H1 (cell line): Measurements from ENCODE around the gene DKKL1. TPM values are rescaled to one million over a fixed set of nuclear protein-coding genes. Genes with fewer than 3 reads are reported as not detected.

Experiments
- CTCF ChIA-PET: fragments of 300-600 bp; sonication (Branson Sonifier 250); formaldehyde crosslinking; loops from one replicate; lab custom pipeline; 2021; ENCODE audit not compliant: partially characterized antibody; lab: Charles Lee
- POLR2A ChIA-PET: fragments of 300-600 bp; sonication (Branson Sonifier 250); formaldehyde crosslinking; loops from one replicate; lab custom pipeline; 2021; ENCODE audit warnings: inconsistent platforms; ENCODE audit not compliant: partially characterized antibody; lab: Charles Lee
- DNase-seq, 2 experiments: peaks; one replicate each; pipeline versions ENCODE4 v3.0.0 to v3.0.0-alpha.2; 2010 to 2022; ENCODE audit warnings: low spot score in 2 of 2, low read depth in 1 of 2, mixed read lengths in 1 of 2
- FAIRE-seq: peaks from 2 replicates; lab custom pipeline; 2011; peaks lifted over from hg19 to GRCh38; lab: Jason Lieb, UNC
- H2AFZ ChIP-seq: 2 replicates; pipeline ENCODE4 v1.8.1; 2012; ENCODE audit warnings: low read length, inconsistent platforms
- H2AK5ac ChIP-seq: 2 replicates; pipeline ENCODE4 v1.6.1; 2013; ENCODE audit warnings: low read depth, low read length
- H2BK120ac ChIP-seq: replicated peaks from 2 replicates; pipeline ENCODE3; 2013; ENCODE audit warnings: low read depth, low read length, inconsistent platforms
- H2BK12ac ChIP-seq: 2 replicates; pipeline ENCODE4 v1.6.1; 2013; ENCODE audit warnings: low read depth, low read length
- H2BK15ac ChIP-seq: 2 replicates; pipeline ENCODE4 v1.6.1; 2013; ENCODE audit warnings: low read length
- H2BK20ac ChIP-seq: 2 replicates; pipeline ENCODE4 v1.6.1; 2013; ENCODE audit warnings: low read length
- H2BK5ac ChIP-seq: 2 replicates; pipeline ENCODE4 v1.6.1; 2013; ENCODE audit warnings: low read depth, low read length
- H3K14ac ChIP-seq: 2 replicates; pipeline ENCODE4 v1.6.1; 2013; ENCODE audit warnings: inconsistent platforms; ENCODE audit not compliant: insufficient read length
- H3K18ac ChIP-seq: 2 replicates; pipeline ENCODE4 v1.6.1; 2013; ENCODE audit warnings: low read length; ENCODE audit errors: extremely low read depth
- H3K23ac ChIP-seq: 2 replicates; pipeline ENCODE4 v1.6.1; 2013; ENCODE audit warnings: inconsistent platforms; ENCODE audit not compliant: insufficient read length
- H3K23me2 ChIP-seq: 2 replicates; pipeline ENCODE4 v1.6.1; 2013; ENCODE audit warnings: low read depth, low read length
- H3K27ac ChIP-seq: 2 replicates; pipeline ENCODE4 v1.6.1; 2011; ENCODE audit warnings: low read depth, low read length, inconsistent platforms
- H3K27me3 ChIP-seq, 4 experiments: replicated peaks in 1 of 4; 1 replicate in 1 of 4; 2 replicates in 3 of 4; pipeline versions ENCODE4 v1.6.1 to v1.8.1; 2011 to 2013; ENCODE audit warnings: low read length in 3 of 4, mild to moderate bottlenecking in 3 of 4, inconsistent platforms in 2 of 4, mixed read lengths in 2 of 4, moderate library complexity in 1 of 4; ENCODE audit not compliant: control insufficient read depth in 3 of 4, insufficient read depth in 3 of 4; ENCODE audit errors: extremely low read depth in 1 of 4
- H3K36me3 ChIP-seq, 4 experiments: 2 replicates each; pipeline versions ENCODE4 v1.6.1 to v1.8.1; 2011 to 2013; ENCODE audit warnings: mild to moderate bottlenecking in 4 of 4, low read length in 3 of 4, moderate library complexity in 2 of 4, control low read depth in 1 of 4, inconsistent platforms in 1 of 4; ENCODE audit not compliant: insufficient read depth in 4 of 4, control insufficient read depth in 2 of 4
- H3K4ac ChIP-seq: replicated peaks from 2 replicates; pipeline ENCODE3; 2013; ENCODE audit warnings: low read length, low read depth, mixed read lengths, inconsistent platforms; ENCODE audit not compliant: insufficient read length
- H3K4me1 ChIP-seq, 4 experiments: replicated peaks in 1 of 4; 1 replicate in 1 of 4; 2 replicates in 3 of 4; pipeline versions ENCODE4 v1.6.1 to v1.8.1; 2011 to 2013; ENCODE audit warnings: low read length in 3 of 4, inconsistent platforms in 2 of 4, mixed read lengths in 1 of 4; ENCODE audit not compliant: insufficient read depth in 4 of 4, control insufficient read depth in 3 of 4
- H3K4me2 ChIP-seq, 2 experiments: 2 replicates each; pipeline versions ENCODE4 v1.6.1 to v1.8.1; 2011 to 2013; ENCODE audit warnings: low read depth in 2 of 2, low read length in 2 of 2, control low read depth in 1 of 2, inconsistent platforms in 1 of 2, mild to moderate bottlenecking in 1 of 2; ENCODE audit not compliant: insufficient read depth in 1 of 2
- H3K4me3 ChIP-seq, 4 experiments: fragments of 200-600, 300-600 bp in 1 of 4; sonication (generic), shearing (Covaris generic), sonication (Bioruptor Twin) in 1 of 4; 2 replicates each; pipeline versions ENCODE4 v1.5.1 to v1.8.1; 2011 to 2016; ENCODE audit warnings: low read length in 4 of 4, low read depth in 3 of 4, control low read depth in 2 of 4, inconsistent platforms in 2 of 4, mild to moderate bottlenecking in 2 of 4, mixed read lengths in 1 of 4, moderate library complexity in 1 of 4; ENCODE audit not compliant: insufficient read depth in 2 of 4; ENCODE audit errors: extremely low read depth in 1 of 4
- H3K56ac ChIP-seq: replicated peaks from 2 replicates; pipeline ENCODE3; 2013; ENCODE audit warnings: low read depth, mild to moderate bottlenecking, mixed read lengths, low read length, inconsistent platforms; ENCODE audit not compliant: insufficient read length
- H3K79me1 ChIP-seq: 2 replicates; pipeline ENCODE4 v1.6.1; 2013; ENCODE audit warnings: low read depth, low read length, control low read depth
- H3K79me2 ChIP-seq, 2 experiments: 2 replicates each; pipeline versions ENCODE4 v1.6.1 to v1.8.1; 2012 to 2013; ENCODE audit warnings: low read length in 2 of 2, mild to moderate bottlenecking in 2 of 2, inconsistent platforms in 1 of 2; ENCODE audit not compliant: insufficient read depth in 2 of 2, control insufficient read depth in 1 of 2
- H3K9ac ChIP-seq, 4 experiments: replicated peaks in 1 of 4; 1 replicate in 1 of 4; 2 replicates in 3 of 4; pipeline versions ENCODE4 v1.6.1 to v1.8.1; 2011 to 2013; ENCODE audit warnings: low read depth in 3 of 4, low read length in 3 of 4, control low read depth in 2 of 4, mild to moderate bottlenecking in 2 of 4, moderate library complexity in 2 of 4, inconsistent platforms in 1 of 4; ENCODE audit errors: extremely low read depth in 1 of 4
- H3K9me3 ChIP-seq, 2 experiments: 2 replicates each; pipeline versions ENCODE4 v1.6.1 to v1.8.1; 2012 to 2013; ENCODE audit warnings: mild to moderate bottlenecking in 2 of 2, moderate library complexity in 2 of 2, control low read depth in 1 of 2, inconsistent platforms in 1 of 2, low read depth in 1 of 2, low read length in 1 of 2, mixed read lengths in 1 of 2; ENCODE audit not compliant: insufficient read depth in 2 of 2
- H4K20me1 ChIP-seq, 2 experiments: replicated peaks in 1 of 2; 2 replicates each; pipeline versions ENCODE3 to v1.8.1; 2011 to 2013; ENCODE audit warnings: inconsistent platforms in 2 of 2, low read length in 2 of 2, mild to moderate bottlenecking in 1 of 2; ENCODE audit not compliant: insufficient read depth in 2 of 2, control insufficient read depth in 1 of 2
- H4K5ac ChIP-seq: 2 replicates; pipeline ENCODE4 v1.6.1; 2013; ENCODE audit warnings: low read length, low read depth, mixed read lengths, inconsistent platforms; ENCODE audit not compliant: insufficient read length
- H4K8ac ChIP-seq: 2 replicates; pipeline ENCODE4 v1.8.0; 2013; ENCODE audit warnings: mild to moderate bottlenecking, moderate library complexity, low read length, inconsistent platforms; ENCODE audit not compliant: insufficient read depth; ENCODE audit errors: extremely low read depth
- H4K91ac ChIP-seq: replicated peaks from 2 replicates; pipeline ENCODE3; 2013; ENCODE audit warnings: low read length, mixed read lengths, inconsistent platforms; ENCODE audit not compliant: insufficient read length
- POLR2A ChIP-seq, 2 experiments: IDR thresholded peaks; 1 replicate in 1 of 2; 2 replicates in 1 of 2; pipeline ENCODE4 v1.6.1; 2011; ENCODE audit warnings: low read depth in 2 of 2, low read length in 2 of 2, mild to moderate bottlenecking in 2 of 2; ENCODE audit errors: control extremely low read depth in 1 of 2
- POU5F1 ChIP-seq: IDR thresholded peaks from 2 replicates; pipeline ENCODE4 v1.6.1; 2011; ENCODE audit warnings: low read depth, mild to moderate bottlenecking, low read length, moderate library complexity
- RXRA ChIP-seq: IDR thresholded peaks from 2 replicates; pipeline ENCODE4 v1.6.1; 2011; ENCODE audit warnings: low read depth, mild to moderate bottlenecking, low read length, moderate library complexity; ENCODE audit not compliant: insufficient read depth
- TAF7 ChIP-seq: optimal IDR thresholded peaks from 2 replicates; pipeline ENCODE3; 2011; ENCODE audit warnings: low read depth, mild to moderate bottlenecking, inconsistent platforms, low read length, moderate library complexity, borderline replicate concordance
- WGBS, 2 experiments: shearing (Covaris generic) in 1 of 2; methylation state at CpG; one replicate each; pipeline versions ENCODE4 v1.1.6 to v1.1.7; 2013 to 2015; ENCODE audit warnings: low lambda C conversion rate in 2 of 2, mixed read lengths in 2 of 2, inconsistent platforms in 1 of 2, low coverage in 1 of 2, missing lambda C conversion rate in 1 of 2; ENCODE audit not compliant: insufficient replicate concordance in 2 of 2, insufficient coverage in 1 of 2, insufficient read length in 1 of 2; ENCODE audit errors: extremely low coverage in 1 of 2, missing lambda C conversion rate in 1 of 2; 5-methylcytosine and 5-hydroxymethylcytosine counted together
- polyA plus RNA-seq, 7 experiments: library from polyadenylated mRNA; depleted of rRNA in 3 of 7; stranded (reverse) in 5 of 7; unstranded in 2 of 7; fragments of >200 nt in 5 of 7; fragments of 200-250 nt in 2 of 7; gene quantifications; 1 replicate in 5 of 7; 2 replicates in 1 of 7; 4 replicates in 1 of 7; pipeline versions ENCODE4 v1.2.1 to v1.2.3, GENCODE V29; 2011 to 2013; ENCODE audit warnings: missing spikeins in 2 of 7, mixed read lengths in 2 of 7
- total RNA-seq: library from RNA; stranded (reverse); fragmentation: NEBNext Ultra II Directional; extraction: Animal tissue kit (Norgen Biotek cat#: 25700); gene quantifications from 2 replicates; pipeline ENCODE4 v1.2.1, GENCODE V29; 2021

The DKKL1 gene
- total and polyA plus RNA-seq, 2 of the 8 experiments (the other 6 are each of a cell fraction or from before 2014, with no cell fraction given), result 2.6 to 6.8 TPM

DNA sequence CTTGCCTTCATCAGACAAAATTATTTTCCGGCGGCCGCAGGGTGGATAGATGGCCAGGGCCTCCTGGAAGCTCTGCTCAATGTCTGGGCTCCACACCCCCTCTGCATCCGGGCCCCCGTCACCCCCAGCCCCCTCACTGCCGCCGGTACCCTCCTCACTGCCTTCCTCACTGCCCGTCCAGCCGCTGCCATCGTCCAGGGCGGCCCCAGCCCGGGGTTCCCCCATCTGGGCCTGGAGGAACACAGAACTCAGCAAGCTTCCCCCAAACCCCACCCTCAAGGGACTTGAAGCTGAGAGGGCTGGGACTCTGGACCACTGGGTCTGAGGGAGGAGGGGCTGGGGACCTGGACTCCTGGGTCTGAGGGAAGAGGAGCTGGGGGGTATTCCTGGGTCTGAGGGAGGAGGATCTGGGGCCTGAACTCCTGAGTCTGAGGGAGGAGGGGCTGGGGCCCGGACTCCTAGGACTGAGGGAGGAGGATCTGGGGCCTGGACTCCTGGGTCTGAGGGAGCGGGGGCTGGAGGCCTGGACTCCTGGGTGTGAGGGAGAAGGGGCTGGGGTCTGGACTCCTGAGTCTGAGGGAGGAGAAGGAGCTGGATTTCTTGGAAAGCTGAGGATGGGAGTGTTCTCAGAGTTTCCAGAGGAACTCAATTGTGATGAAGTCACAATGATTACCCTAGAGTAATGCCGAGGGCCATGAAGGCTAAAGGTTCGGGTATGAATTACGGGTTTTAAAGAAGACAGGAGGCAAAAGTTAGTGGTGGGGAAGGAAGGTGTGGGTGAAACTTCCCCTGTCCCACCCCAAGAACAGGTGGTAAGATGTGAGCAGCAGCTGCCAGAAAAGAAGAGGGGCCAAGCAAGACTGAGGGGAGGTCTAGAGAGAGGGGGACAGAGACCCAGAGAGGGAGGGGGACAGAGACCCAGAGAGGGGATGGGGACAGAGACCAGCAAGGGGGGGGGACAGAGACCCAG, 3.5 kb upstream of the DKKL1 start:
- Histone ChIP-seq H3K4me3 (peak overlapping the region in 2 of 4 experiments; percentile 2 to 94; a peak in 3 of 8 replicates), H2BK15ac (no peak overlapping the region), H4K8ac (peak overlapping the region; percentile 53; the same call in 1 of the 2 replicates), H3K18ac (no peak overlapping the region), H4K5ac (peak overlapping the region; percentile 57), H3K27ac (no peak overlapping the region; the same call in 1 of the 2 replicates), H2AFZ (no peak overlapping the region), H3K9me3 (no peaks in the 10 kb centered on the region), H2AK5ac (0 out of 2 replicates have a peak overlapping the region, but pooled peaks have one; percentile 57), H3K27me3 (no peaks in the 10 kb centered on the region), H3K79me1 (peaks cover 12% of the 10 kb centered on the region), H2BK5ac (no peak overlapping the region), H3K36me3 (peaks cover 21 to 47% (median 33%) of the 10 kb centered on the region in 4 experiments), H3K79me2 (peaks cover 3 to 34% of the 10 kb centered on the region in 2 experiments; a peak in 3 of 4 replicates), H3K4me2 (peak overlapping the region; percentile 79 to 91), H2BK12ac (no peak overlapping the region), H3K9ac (peak overlapping the region in 2 of 4 experiments; percentile 12 to 98; a peak in 1 of 7 replicates), H2BK120ac (no peak overlapping the region), H4K91ac (no peak overlapping the region), H3K23ac (no peak overlapping the region), H3K4me1 (peaks cover 0 to 16% (median 9%) of the 10 kb centered on the region in 4 experiments; a peak in 5 of 7 replicates), H3K56ac (no peak overlapping the region), H3K14ac (no peak overlapping the region), H3K4ac (no peak overlapping the region), H4K20me1 (peaks cover 6 to 11% of the 10 kb centered on the region in 2 experiments), H2BK20ac (no peak overlapping the region), H3K23me2 (peaks cover 8% of the 10 kb centered on the region; the same call in 1 of the 2 replicates)
- ChIA-PET CTCF (interaction anchor here (0.7 to 1.3 kb wide), 6 partner anchors 10 to 169 kb away, joined by 3 to 5 read pairs (median 3); no protein-coding TSS in a partner anchor), POLR2A (interaction anchor here (0.6 to 7.0 kb wide), 11 partner anchors 10 to 211 kb away, joined by 3 to 112 read pairs (median 4); no protein-coding TSS in a partner anchor)
- no peak for FAIRE-seq
- 92 to 100% methylated on average over 1 to 15 of the region's 17 CpGs for WGBS, 2 experiments
- no peak for TF ChIP-seq POU5F1
- no peak for TF ChIP-seq TAF7
- no peak for TF ChIP-seq POLR2A (IDR thresholded peaks at IDR 0.05; ENCODE audit: control extremely low read depth in 1 of 2, low read depth in 2 of 2, low read length in 2 of 2)
- no peak for TF ChIP-seq RXRA
- DNase-seq, result no peak
